Osteoblast (primary cell): ENCODE measurements around the gene NADSYN1. TPM values are rescaled to one million over a fixed set of nuclear protein-coding genes. Genes with fewer than 3 reads are reported as not detected.

ENCODE experiments used
- DNase-seq: peaks from one replicate; pipeline ENCODE4 v3.0.0; 2011; ENCODE audit warnings: low spot score, mixed read lengths; ENCODE audit not compliant: insufficient read length; ENCODE audit errors: missing footprints
- H2AFZ ChIP-seq: 2 replicates; pipeline ENCODE4 v1.6.0; 2011; ENCODE audit warnings: mild to moderate bottlenecking, low read length
- H3K27ac ChIP-seq: 2 replicates; pipeline ENCODE4 v1.5.1; 2011; ENCODE audit warnings: mild to moderate bottlenecking, low read depth, low read length, moderate library complexity
- H3K27me3 ChIP-seq: 2 replicates; pipeline ENCODE4 v1.6.0; 2012; ENCODE audit warnings: mild to moderate bottlenecking, control low read depth, inconsistent platforms, low read length, moderate library complexity; ENCODE audit not compliant: insufficient read depth
- H3K36me3 ChIP-seq: 2 replicates; pipeline ENCODE4 v1.5.1; 2011; ENCODE audit warnings: mild to moderate bottlenecking, low read length, control low read depth, moderate library complexity; ENCODE audit not compliant: insufficient read depth
- H3K4me1 ChIP-seq: 2 replicates; pipeline ENCODE4 v1.5.1; 2011; ENCODE audit warnings: mild to moderate bottlenecking, low read length, control low read depth, moderate library complexity; ENCODE audit not compliant: insufficient read depth
- H3K4me2 ChIP-seq: 2 replicates; pipeline ENCODE4 v1.6.0; 2011; ENCODE audit warnings: mild to moderate bottlenecking, low read length; ENCODE audit not compliant: insufficient read depth
- H3K4me3 ChIP-seq: fragments of 200-600 bp; sonication (generic); 3 replicates; pipeline ENCODE4 v1.5.1; 2012; ENCODE audit warnings: mild to moderate bottlenecking, low read length, inconsistent platforms; ENCODE audit not compliant: insufficient read depth
- H3K79me2 ChIP-seq: 2 replicates; pipeline ENCODE4 v1.6.0; 2012; ENCODE audit warnings: mild to moderate bottlenecking, low read length, control low read depth, inconsistent platforms; ENCODE audit not compliant: insufficient read depth
- H3K9me3 ChIP-seq: 2 replicates; pipeline ENCODE4 v1.5.1; 2011; ENCODE audit warnings: low read depth, low read length, control low read depth
- H4K20me1 ChIP-seq: 2 replicates; pipeline ENCODE4 v1.6.0; 2012; ENCODE audit warnings: mild to moderate bottlenecking, low read length, control low read depth; ENCODE audit not compliant: insufficient read depth
- CTCF ChIP-seq: IDR thresholded peaks from 2 replicates; pipeline ENCODE4 v1.5.1; 2011; ENCODE audit warnings: mild to moderate bottlenecking, low read depth, low read length, moderate library complexity; ENCODE audit errors: extremely low read depth
- total RNA-seq: library from RNA; depleted of rRNA; stranded (reverse); fragments of >200 nt; gene quantifications from 2 replicates; pipeline ENCODE4 v1.2.3, GENCODE V29; 2012

NADSYN1 gene
- total RNA-seq, 1 donor = 81.1 TPM

- Histone ChIP-seq H3K4me3 (no peak overlapping the region), H4K20me1 (no peaks in the 10 kb centered on the region), H3K9me3 (no peaks in the 10 kb centered on the region), H2AFZ (no peak overlapping the region), H3K27ac (no peak overlapping the region), H3K36me3 (peaks cover 29% of the 10 kb centered on the region), H3K27me3 (no peaks in the 10 kb centered on the region), H3K4me1 (no peaks in the 10 kb centered on the region), H3K4me2 (no peak overlapping the region), H3K79me2 (no peaks in the 10 kb centered on the region)
- TF ChIP-seq CTCF = no peak
- DNase-seq = no peak
Measured at GRCh38 chr11:71472357-71472885, 19.4 kb downstream of the NADSYN1 start.

- no peak overlapping the region for H2AFZ ChIP-seq
- H3K79me2 ChIP-seq = no peaks in the 10 kb centered on the region
- H3K27me3 ChIP-seq = no peaks in the 10 kb centered on the region
- H3K4me1 ChIP-seq = no peaks in the 10 kb centered on the region
- no peak for DNase-seq
- TF ChIP-seq CTCF = no peak
- no peak overlapping the region for H3K4me3 ChIP-seq
- H3K4me2 ChIP-seq = no peak overlapping the region
- no peaks in the 10 kb centered on the region for H3K9me3 ChIP-seq
- H3K27ac ChIP-seq = no peak overlapping the region
- H3K36me3 ChIP-seq = peaks cover 30% of the 10 kb centered on the region
- no peaks in the 10 kb centered on the region for H4K20me1 ChIP-seq
Measured at GRCh38 chr11:71472941-71473792, 20.2 kb downstream of the NADSYN1 start.

- H3K36me3 ChIP-seq = peaks cover 33% of the 10 kb centered on the region
- no peaks in the 10 kb centered on the region for H3K27me3 ChIP-seq
- no peak overlapping the region for H3K4me3 ChIP-seq
- no peaks in the 10 kb centered on the region for H4K20me1 ChIP-seq
- no peak overlapping the region for H3K27ac ChIP-seq
- TF ChIP-seq CTCF = no peak
- no peak for DNase-seq
- no peak overlapping the region for H3K4me2 ChIP-seq
- no peaks in the 10 kb centered on the region for H3K4me1 ChIP-seq
- no peak overlapping the region for H2AFZ ChIP-seq
- H3K79me2 ChIP-seq = no peaks in the 10 kb centered on the region
- no peaks in the 10 kb centered on the region for H3K9me3 ChIP-seq
Measured at GRCh38 chr11:71473793-71474080, 20.7 kb downstream of the NADSYN1 start.

GRCh38 chr11:71474141-71474770, 21.3 kb downstream of the NADSYN1 start:
- H3K4me3 ChIP-seq = no peak overlapping the region
- peaks cover 33% of the 10 kb centered on the region for H3K36me3 ChIP-seq
- H3K27me3 ChIP-seq = no peaks in the 10 kb centered on the region
- H3K79me2 ChIP-seq = no peaks in the 10 kb centered on the region
- no peak overlapping the region for H3K27ac ChIP-seq
- H2AFZ ChIP-seq = no peak overlapping the region
- DNase-seq = no peak
- no peak overlapping the region for H3K4me2 ChIP-seq
- no peaks in the 10 kb centered on the region for H4K20me1 ChIP-seq
- no peaks in the 10 kb centered on the region for H3K9me3 ChIP-seq
- H3K4me1 ChIP-seq = no peaks in the 10 kb centered on the region
- TF ChIP-seq CTCF = no peak
